Brain microvascular endothelial cell (primary cell): ENCODE measurements around the gene ITGB2.

Source experiments
- DNase-seq: peaks from one replicate; pipeline ENCODE4 v3.0.0-alpha.2; 2020
- H3K27ac ChIP-seq: fragments of 250-450 bp; sonication (Bioruptor Pico); 2 replicates; pipeline ENCODE4 v1.5.1; 2020; ENCODE audit warnings: mild to moderate bottlenecking, moderate library complexity
- H3K27me3 ChIP-seq: fragments of 250-450 bp; sonication (Bioruptor Pico); replicated peaks from 2 replicates; pipeline ENCODE4 v1.5.1; 2020; ENCODE audit warnings: mild to moderate bottlenecking
- H3K36me3 ChIP-seq: fragments of 250-450 bp; sonication (Bioruptor Pico); replicated peaks from 2 replicates; pipeline ENCODE4 v1.5.1; 2020; ENCODE audit warnings: mild to moderate bottlenecking
- H3K4me3 ChIP-seq: 2 replicates; pipeline ENCODE4 v1.5.1; 2011; ENCODE audit warnings: low read depth, mild to moderate bottlenecking, control low read depth, low read length, moderate library complexity
- in situ Hi-C: cut with HindIII; loops from 2 replicates; pipeline ENCODE4 v1.10.0; 2017; ENCODE audit warnings: low sequenced_read_pairs, low pct_ligation_motif_present
- TF ChIP-seq, protein P1 (sequence below): IDR thresholded peaks from 2 replicates; pipeline ENCODE4 v1.5.1; 2011; ENCODE audit warnings: low read depth, mild to moderate bottlenecking, moderate library complexity, low read length, control low read depth, inconsistent platforms; ENCODE audit errors: missing control alignments

Gene ITGB2

GRCh38 chr21:44955798-44956175 lies 35.1 kb upstream of the ITGB2 start:
- TF ChIP-seq, protein P1, sequence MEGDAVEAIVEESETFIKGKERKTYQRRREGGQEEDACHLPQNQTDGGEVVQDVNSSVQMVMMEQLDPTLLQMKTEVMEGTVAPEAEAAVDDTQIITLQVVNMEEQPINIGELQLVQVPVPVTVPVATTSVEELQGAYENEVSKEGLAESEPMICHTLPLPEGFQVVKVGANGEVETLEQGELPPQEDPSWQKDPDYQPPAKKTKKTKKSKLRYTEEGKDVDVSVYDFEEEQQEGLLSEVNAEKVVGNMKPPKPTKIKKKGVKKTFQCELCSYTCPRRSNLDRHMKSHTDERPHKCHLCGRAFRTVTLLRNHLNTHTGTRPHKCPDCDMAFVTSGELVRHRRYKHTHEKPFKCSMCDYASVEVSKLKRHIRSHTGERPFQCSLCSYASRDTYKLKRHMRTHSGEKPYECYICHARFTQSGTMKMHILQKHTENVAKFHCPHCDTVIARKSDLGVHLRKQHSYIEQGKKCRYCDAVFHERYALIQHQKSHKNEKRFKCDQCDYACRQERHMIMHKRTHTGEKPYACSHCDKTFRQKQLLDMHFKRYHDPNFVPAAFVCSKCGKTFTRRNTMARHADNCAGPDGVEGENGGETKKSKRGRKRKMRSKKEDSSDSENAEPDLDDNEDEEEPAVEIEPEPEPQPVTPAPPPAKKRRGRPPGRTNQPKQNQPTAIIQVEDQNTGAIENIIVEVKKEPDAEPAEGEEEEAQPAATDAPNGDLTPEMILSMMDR: no peak
- no peak overlapping the region for H3K27ac ChIP-seq
- no peak for DNase-seq
- peaks cover 12% of the 10 kb centered on the region for H3K36me3 ChIP-seq
- H3K4me3 ChIP-seq: no peak overlapping the region
- H3K27me3 ChIP-seq: no peaks in the 10 kb centered on the region
- in situ Hi-C loops: no loop called here

- Histone ChIP-seq H3K27me3 (no peaks in the 10 kb centered on the region), H3K4me3 (no peak overlapping the region), H3K27ac (no peak overlapping the region), H3K36me3 (peaks cover 15% of the 10 kb centered on the region)
- in situ Hi-C loops: no loop called here
- DNase-seq: peak; percentile 63
- TF ChIP-seq, protein P1: no peak
Observed at GRCh38 chr21:44955141-44955797, 34.6 kb upstream of the ITGB2 start.

DNA sequence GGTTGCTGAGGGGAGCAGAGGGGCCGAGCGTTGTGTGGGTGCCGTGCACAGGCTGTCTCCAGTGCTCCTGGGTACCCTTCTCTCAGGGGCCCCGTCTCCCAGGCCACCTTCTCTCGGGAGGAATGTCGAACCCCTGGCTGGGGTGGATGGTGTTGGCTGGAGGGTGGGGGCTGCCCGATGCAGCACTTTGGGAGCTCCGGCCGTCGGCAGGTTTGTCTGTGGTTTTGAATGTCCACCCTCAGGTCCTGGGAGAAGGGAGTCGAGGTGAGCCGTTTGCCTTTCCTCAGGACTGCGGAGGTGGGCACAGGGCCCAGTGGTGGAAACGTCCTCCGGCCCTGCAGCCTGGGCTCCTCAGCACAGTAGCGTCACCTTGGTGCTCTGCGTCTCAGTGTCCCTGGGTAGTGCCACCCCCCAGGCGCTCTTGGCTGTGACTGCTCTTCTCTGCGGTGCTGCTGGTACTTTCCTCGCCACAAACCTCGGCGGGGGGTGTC lies 33.6 kb upstream of the ITGB2 start:
- Histone ChIP-seq H3K4me3 (no peak overlapping the region), H3K27ac (no peak overlapping the region), H3K36me3 (peaks cover 16% of the 10 kb centered on the region), H3K27me3 (no peaks in the 10 kb centered on the region)
- in situ Hi-C loops: no loop called here
- TF ChIP-seq, protein P1: no peak
- no peak for DNase-seq

- DNase-seq: no peak
- Histone ChIP-seq H3K27ac (no peak overlapping the region), H3K36me3 (peaks cover 16% of the 10 kb centered on the region), H3K4me3 (no peak overlapping the region), H3K27me3 (no peaks in the 10 kb centered on the region)
- in situ Hi-C loops: no loop called here
- TF ChIP-seq, protein P1: no peak
Observed at GRCh38 chr21:44953628-44954021, 32.9 kb upstream of the ITGB2 start.

- in situ Hi-C loops: no loop called here
- no peak for DNase-seq
- Histone ChIP-seq H3K27ac (no peak overlapping the region), H3K4me3 (no peak overlapping the region), H3K36me3 (peaks cover 13% of the 10 kb centered on the region), H3K27me3 (no peaks in the 10 kb centered on the region)
- TF ChIP-seq, protein P1: no peak
Observed at GRCh38 chr21:44952929-44953627, 32.4 kb upstream of the ITGB2 start.
